ENCODE measurements around the gene TAOK3.
"Not testable (repeated sequence)": the region's sequence is repeated elsewhere in the genome, so short reads cannot be mapped to it uniquely, and the experiment has no call there.

- not testable (repeated sequence) for TF ChIP-seq POLR2A (IDR thresholded peaks at IDR 0.05)
- TF ChIP-seq, protein P1, sequence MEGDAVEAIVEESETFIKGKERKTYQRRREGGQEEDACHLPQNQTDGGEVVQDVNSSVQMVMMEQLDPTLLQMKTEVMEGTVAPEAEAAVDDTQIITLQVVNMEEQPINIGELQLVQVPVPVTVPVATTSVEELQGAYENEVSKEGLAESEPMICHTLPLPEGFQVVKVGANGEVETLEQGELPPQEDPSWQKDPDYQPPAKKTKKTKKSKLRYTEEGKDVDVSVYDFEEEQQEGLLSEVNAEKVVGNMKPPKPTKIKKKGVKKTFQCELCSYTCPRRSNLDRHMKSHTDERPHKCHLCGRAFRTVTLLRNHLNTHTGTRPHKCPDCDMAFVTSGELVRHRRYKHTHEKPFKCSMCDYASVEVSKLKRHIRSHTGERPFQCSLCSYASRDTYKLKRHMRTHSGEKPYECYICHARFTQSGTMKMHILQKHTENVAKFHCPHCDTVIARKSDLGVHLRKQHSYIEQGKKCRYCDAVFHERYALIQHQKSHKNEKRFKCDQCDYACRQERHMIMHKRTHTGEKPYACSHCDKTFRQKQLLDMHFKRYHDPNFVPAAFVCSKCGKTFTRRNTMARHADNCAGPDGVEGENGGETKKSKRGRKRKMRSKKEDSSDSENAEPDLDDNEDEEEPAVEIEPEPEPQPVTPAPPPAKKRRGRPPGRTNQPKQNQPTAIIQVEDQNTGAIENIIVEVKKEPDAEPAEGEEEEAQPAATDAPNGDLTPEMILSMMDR (IDR thresholded peaks at IDR 0.05) = not testable (repeated sequence)
Observed at GRCh38 chr12:118278288-118278687, 94.4 kb downstream of the TAOK3 start.

All from stomach (tissue), 4 donors.